GM12873 (cell line): ENCODE results near the gene ZNF841.
A peak's percentile ranks its signal among the peaks of the same experiment; 100 is the strongest.

Experiments
- CTCF ChIP-seq: IDR thresholded peaks from 2 replicates; pipeline ENCODE4 v1.5.1; 2012; ENCODE audit warnings: low read depth, mild to moderate bottlenecking, moderate library complexity, low read length, control low read depth; ENCODE audit not compliant: insufficient read depth; ENCODE audit errors: missing control alignments

ZNF841 gene

GRCh38 chr19:52095172-52096014 is at the start of gene ZNF841:
Gene ZNF841 (minus strand): TSS chr19:52095765. CDS start chr19:52084801, 10,964 bp downstream.
- TF ChIP-seq CTCF = no peak

GRCh38 chr19:52142001-52142595 is 46.5 kb upstream of the ZNF841 start:
- TF ChIP-seq CTCF = no peak

GRCh38 chr19:52141203-52141602 is 45.6 kb upstream of the ZNF841 start:
- TF ChIP-seq CTCF = no peak

- no peak for TF ChIP-seq CTCF
Observed at GRCh38 chr19:52140032-52140710, 44.6 kb upstream of the ZNF841 start.

GRCh38 chr19:52139252-52140031 is 43.9 kb upstream of the ZNF841 start, which contains the start of gene ZNF616:
Gene ZNF616 (minus strand): TSS chr19:52139938. CDS start chr19:52130512, 9,426 bp downstream.
- peak; percentile 77 for TF ChIP-seq CTCF

GRCh38 chr19:52138983-52139251 is 43.4 kb upstream of the ZNF841 start:
- no peak for TF ChIP-seq CTCF
